ENCODE results near the gene SCLT1. TPM values are rescaled to one million over a fixed set of nuclear protein-coding genes. Genes with fewer than 3 reads are reported as not detected.

SCLT1 gene
- total and polyA plus RNA-seq, 2 of the 13 experiments (the other 11 are each of a cell fraction or from before 2014, with no cell fraction given), result 1.5 to 8.7 TPM

DNA sequence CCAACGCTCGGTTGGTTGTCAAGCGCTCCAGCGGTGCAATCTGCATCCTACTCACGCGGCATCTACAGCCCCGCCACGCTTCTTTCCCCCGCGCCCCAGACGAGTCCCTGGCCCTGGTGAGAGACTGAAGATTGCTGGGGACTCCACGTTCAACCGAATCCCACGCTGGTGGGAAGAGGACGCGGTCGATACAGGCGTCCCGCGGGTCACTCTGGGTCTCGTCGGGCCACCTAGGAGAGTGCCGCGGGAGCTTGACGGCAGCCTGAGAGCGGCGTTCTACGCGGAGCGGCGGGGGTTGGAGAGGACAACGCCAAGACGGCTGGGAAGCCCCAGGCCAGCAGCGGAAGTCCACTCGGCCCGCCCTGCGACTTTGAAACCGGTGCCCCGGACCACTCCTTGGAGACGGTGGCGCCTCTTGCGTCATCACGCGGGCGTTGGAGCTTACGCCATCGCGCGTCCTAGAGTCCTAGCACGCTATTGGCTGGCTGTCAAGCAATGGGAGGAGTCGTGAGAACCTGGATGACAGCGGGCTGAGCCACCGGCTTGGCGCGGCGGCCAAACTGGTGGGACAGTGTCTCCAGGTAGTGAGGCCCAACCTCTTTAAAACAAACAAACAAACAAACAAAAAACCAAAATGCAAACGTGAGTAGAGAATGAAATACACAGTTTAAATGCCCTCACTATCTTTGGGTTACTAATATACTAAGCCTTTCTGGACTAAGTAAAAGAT, at the start of gene SCLT1 (continued):
- TF ChIP-seq, protein P1, sequence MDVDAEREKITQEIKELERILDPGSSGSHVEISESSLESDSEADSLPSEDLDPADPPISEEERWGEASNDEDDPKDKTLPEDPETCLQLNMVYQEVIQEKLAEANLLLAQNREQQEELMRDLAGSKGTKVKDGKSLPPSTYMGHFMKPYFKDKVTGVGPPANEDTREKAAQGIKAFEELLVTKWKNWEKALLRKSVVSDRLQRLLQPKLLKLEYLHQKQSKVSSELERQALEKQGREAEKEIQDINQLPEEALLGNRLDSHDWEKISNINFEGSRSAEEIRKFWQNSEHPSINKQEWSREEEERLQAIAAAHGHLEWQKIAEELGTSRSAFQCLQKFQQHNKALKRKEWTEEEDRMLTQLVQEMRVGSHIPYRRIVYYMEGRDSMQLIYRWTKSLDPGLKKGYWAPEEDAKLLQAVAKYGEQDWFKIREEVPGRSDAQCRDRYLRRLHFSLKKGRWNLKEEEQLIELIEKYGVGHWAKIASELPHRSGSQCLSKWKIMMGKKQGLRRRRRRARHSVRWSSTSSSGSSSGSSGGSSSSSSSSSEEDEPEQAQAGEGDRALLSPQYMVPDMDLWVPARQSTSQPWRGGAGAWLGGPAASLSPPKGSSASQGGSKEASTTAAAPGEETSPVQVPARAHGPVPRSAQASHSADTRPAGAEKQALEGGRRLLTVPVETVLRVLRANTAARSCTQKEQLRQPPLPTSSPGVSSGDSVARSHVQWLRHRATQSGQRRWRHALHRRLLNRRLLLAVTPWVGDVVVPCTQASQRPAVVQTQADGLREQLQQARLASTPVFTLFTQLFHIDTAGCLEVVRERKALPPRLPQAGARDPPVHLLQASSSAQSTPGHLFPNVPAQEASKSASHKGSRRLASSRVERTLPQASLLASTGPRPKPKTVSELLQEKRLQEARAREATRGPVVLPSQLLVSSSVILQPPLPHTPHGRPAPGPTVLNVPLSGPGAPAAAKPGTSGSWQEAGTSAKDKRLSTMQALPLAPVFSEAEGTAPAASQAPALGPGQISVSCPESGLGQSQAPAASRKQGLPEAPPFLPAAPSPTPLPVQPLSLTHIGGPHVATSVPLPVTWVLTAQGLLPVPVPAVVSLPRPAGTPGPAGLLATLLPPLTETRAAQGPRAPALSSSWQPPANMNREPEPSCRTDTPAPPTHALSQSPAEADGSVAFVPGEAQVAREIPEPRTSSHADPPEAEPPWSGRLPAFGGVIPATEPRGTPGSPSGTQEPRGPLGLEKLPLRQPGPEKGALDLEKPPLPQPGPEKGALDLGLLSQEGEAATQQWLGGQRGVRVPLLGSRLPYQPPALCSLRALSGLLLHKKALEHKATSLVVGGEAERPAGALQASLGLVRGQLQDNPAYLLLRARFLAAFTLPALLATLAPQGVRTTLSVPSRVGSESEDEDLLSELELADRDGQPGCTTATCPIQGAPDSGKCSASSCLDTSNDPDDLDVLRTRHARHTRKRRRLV (CRISPR knock-in tag; IDR thresholded peaks at IDR 0.05), result 0 out of 2 replicates have a peak, but pooled peaks have one; percentile 56
- TF ChIP-seq HDAC6 (IDR thresholded peaks at IDR 0.05; ENCODE audit: low read depth, low read length), result no peak
- no peak for TF ChIP-seq KLF6 (CRISPR knock-in tag; IDR thresholded peaks at IDR 0.05)
- TF ChIP-seq SNRNP70 (IDR thresholded peaks at IDR 0.05; ENCODE audit: low read depth, low read length), result no peak
- no peak for TF ChIP-seq THYN1 (CRISPR knock-in tag; IDR thresholded peaks at IDR 0.05; ENCODE audit: borderline replicate concordance, low read depth)
- peak; percentile 64; the same call in 1 of the 2 replicates for TF ChIP-seq ZNF660 (CRISPR knock-in tag; IDR thresholded peaks at IDR 0.05; ENCODE audit: borderline replicate concordance, low read depth)
- no peak for TF ChIP-seq NR3C1 (CRISPR knock-in tag; IDR thresholded peaks at IDR 0.05)
- TF ChIP-seq SOX5 (CRISPR knock-in tag; IDR thresholded peaks at IDR 0.05; ENCODE audit: borderline replicate concordance), result no peak
- TF ChIP-seq, protein P2, sequence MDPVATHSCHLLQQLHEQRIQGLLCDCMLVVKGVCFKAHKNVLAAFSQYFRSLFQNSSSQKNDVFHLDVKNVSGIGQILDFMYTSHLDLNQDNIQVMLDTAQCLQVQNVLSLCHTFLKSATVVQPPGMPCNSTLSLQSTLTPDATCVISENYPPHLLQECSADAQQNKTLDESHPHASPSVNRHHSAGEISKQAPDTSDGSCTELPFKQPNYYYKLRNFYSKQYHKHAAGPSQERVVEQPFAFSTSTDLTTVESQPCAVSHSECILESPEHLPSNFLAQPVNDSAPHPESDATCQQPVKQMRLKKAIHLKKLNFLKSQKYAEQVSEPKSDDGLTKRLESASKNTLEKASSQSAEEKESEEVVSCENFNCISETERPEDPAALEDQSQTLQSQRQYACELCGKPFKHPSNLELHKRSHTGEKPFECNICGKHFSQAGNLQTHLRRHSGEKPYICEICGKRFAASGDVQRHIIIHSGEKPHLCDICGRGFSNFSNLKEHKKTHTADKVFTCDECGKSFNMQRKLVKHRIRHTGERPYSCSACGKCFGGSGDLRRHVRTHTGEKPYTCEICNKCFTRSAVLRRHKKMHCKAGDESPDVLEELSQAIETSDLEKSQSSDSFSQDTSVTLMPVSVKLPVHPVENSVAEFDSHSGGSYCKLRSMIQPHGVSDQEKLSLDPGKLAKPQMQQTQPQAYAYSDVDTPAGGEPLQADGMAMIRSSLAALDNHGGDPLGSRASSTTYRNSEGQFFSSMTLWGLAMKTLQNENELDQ (CRISPR knock-in tag; IDR thresholded peaks at IDR 0.05; ENCODE audit: borderline replicate concordance), result no peak
- no peak for TF ChIP-seq ZNF652 (CRISPR knock-in tag; IDR thresholded peaks at IDR 0.05; ENCODE audit: borderline replicate concordance, low read depth)
- peak; percentile 92 for TF ChIP-seq CREB1 (IDR thresholded peaks at IDR 0.05)
- peak; percentile 94 for TF ChIP-seq CREB1 (CRISPR knock-in tag; IDR thresholded peaks at IDR 0.05)
- TF ChIP-seq ZNF768 (CRISPR knock-in tag; IDR thresholded peaks at IDR 0.05), result peak; percentile 78; the same call in 1 of the 2 replicates
- TF ChIP-seq KAT2B (IDR thresholded peaks at IDR 0.05; ENCODE audit: borderline replicate concordance, low read depth, low read length), result no peak
- TF ChIP-seq RXRA (CRISPR knock-in tag; IDR thresholded peaks at IDR 0.05), result peak; percentile 74; the same call in 1 of the 2 replicates
- peak; percentile 17; the same call in 1 of the 2 replicates for TF ChIP-seq CBX5 (CRISPR knock-in tag; IDR thresholded peaks at IDR 0.05; ENCODE audit: borderline replicate concordance)
- 0 out of 2 replicates have a peak, but pooled peaks have one; percentile 45 for TF ChIP-seq ZNF121 (CRISPR knock-in tag; IDR thresholded peaks at IDR 0.05)
- TF ChIP-seq ZC3H4 (CRISPR knock-in tag; IDR thresholded peaks at IDR 0.05; ENCODE audit: borderline replicate concordance), result no peak
- TF ChIP-seq, protein P3, sequence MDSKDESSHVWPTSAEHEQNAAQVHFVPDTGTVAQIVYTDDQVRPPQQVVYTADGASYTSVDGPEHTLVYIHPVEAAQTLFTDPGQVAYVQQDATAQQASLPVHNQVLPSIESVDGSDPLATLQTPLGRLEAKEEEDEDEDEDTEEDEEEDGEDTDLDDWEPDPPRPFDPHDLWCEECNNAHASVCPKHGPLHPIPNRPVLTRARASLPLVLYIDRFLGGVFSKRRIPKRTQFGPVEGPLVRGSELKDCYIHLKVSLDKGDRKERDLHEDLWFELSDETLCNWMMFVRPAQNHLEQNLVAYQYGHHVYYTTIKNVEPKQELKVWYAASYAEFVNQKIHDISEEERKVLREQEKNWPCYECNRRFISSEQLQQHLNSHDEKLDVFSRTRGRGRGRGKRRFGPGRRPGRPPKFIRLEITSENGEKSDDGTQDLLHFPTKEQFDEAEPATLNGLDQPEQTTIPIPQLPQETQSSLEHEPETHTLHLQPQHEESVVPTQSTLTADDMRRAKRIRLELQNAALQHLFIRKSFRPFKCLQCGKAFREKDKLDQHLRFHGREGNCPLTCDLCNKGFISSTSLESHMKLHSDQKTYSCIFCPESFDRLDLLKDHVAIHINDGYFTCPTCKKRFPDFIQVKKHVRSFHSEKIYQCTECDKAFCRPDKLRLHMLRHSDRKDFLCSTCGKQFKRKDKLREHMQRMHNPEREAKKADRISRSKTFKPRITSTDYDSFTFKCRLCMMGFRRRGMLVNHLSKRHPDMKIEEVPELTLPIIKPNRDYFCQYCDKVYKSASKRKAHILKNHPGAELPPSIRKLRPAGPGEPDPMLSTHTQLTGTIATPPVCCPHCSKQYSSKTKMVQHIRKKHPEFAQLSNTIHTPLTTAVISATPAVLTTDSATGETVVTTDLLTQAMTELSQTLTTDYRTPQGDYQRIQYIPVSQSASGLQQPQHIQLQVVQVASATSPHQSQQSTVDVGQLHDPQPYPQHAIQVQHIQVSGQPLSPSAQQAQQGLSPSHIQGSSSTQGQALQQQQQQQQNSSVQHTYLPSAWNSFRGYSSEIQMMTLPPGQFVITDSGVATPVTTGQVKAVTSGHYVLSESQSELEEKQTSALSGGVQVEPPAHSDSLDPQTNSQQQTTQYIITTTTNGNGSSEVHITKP (CRISPR knock-in tag; IDR thresholded peaks at IDR 0.05; ENCODE audit: low read depth), result no peak
- peak; percentile 63 to 77 for TF ChIP-seq POLR2A (IDR thresholded peaks at IDR 0.05; ENCODE audit: insufficient read depth in 1 of 2, low read depth in 2 of 2, low read length in 2 of 2)

All from HepG2 (cell line).